Osteocyte (in vitro differentiated cells): ENCODE results near the gene SLC35A4. TPM values are rescaled to one million over a fixed set of nuclear protein-coding genes. Genes with fewer than 3 reads are reported as not detected.
"Not testable (repeated sequence)": the region's sequence is repeated elsewhere in the genome, so short reads cannot be mapped to it uniquely, and the experiment has no call there.

Experiments
- DNase-seq: peaks from one replicate; pipeline ENCODE4 v3.0.0; 2021; ENCODE audit warnings: mixed read lengths; ENCODE audit not compliant: unreplicated experiment; ENCODE audit errors: extremely low spot score
- H3K27ac Mint-ChIP-seq: one replicate; pipeline ENCODE4 v1.8.0; 2021; ENCODE audit warnings: mild to moderate bottlenecking, mixed read lengths; ENCODE audit not compliant: unreplicated experiment
- H3K27me3 Mint-ChIP-seq: one replicate; pipeline ENCODE4 v1.8.0; 2021; ENCODE audit warnings: mixed read lengths; ENCODE audit not compliant: unreplicated experiment
- H3K36me3 Mint-ChIP-seq: one replicate; pipeline ENCODE4 v1.8.0; 2021; ENCODE audit warnings: mixed read lengths; ENCODE audit not compliant: unreplicated experiment
- H3K4me1 Mint-ChIP-seq: one replicate; pipeline ENCODE4 v1.8.0; 2021; ENCODE audit warnings: mixed read lengths; ENCODE audit not compliant: unreplicated experiment
- H3K4me3 Mint-ChIP-seq: one replicate; pipeline ENCODE4 v1.8.0; 2021; ENCODE audit warnings: mild to moderate bottlenecking, moderate library complexity, mixed read lengths; ENCODE audit not compliant: unreplicated experiment
- H3K9me3 Mint-ChIP-seq: one replicate; pipeline ENCODE4 v1.8.0; 2021; ENCODE audit warnings: mixed read lengths; ENCODE audit not compliant: unreplicated experiment
- CTCF ChIP-seq: fragments of 200-600 bp; sonication (generic); IDR thresholded peaks from 2 replicates; pipeline ENCODE4 v1.5.0; 2021; ENCODE audit warnings: antibody characterized with exemption, mild to moderate bottlenecking, moderate library complexity
- total RNA-seq: library from RNA; stranded (reverse); gene quantifications from 2 replicates; pipeline ENCODE4 v1.2.1, GENCODE V29; 2021

SLC35A4 gene
- total RNA-seq, 1 donor from 2014 or later: 79.6 TPM

- no peaks in the 10 kb centered on the region for H3K36me3 Mint-ChIP-seq
- no peak for DNase-seq
- no peaks in the 10 kb centered on the region for H3K9me3 Mint-ChIP-seq
- peaks cover 25% of the 10 kb centered on the region for H3K27me3 Mint-ChIP-seq
- H3K4me1 Mint-ChIP-seq: no peaks in the 10 kb centered on the region
- no peak for TF ChIP-seq CTCF
- H3K27ac Mint-ChIP-seq: no peak overlapping the region
- H3K4me3 Mint-ChIP-seq: no peak overlapping the region
Observed at GRCh38 chr5:140596321-140596741, 31.7 kb downstream of the SLC35A4 start.

GRCh38 chr5:140598836-140599235 lies 34.2 kb downstream of the SLC35A4 start:
- no peaks in the 10 kb centered on the region for H3K4me1 Mint-ChIP-seq
- no peak overlapping the region for H3K27ac Mint-ChIP-seq
- no peaks in the 10 kb centered on the region for H3K36me3 Mint-ChIP-seq
- H3K4me3 Mint-ChIP-seq: no peak overlapping the region
- DNase-seq: no peak
- no peak for TF ChIP-seq CTCF
- H3K9me3 Mint-ChIP-seq: no peaks in the 10 kb centered on the region
- peaks cover 28% of the 10 kb centered on the region for H3K27me3 Mint-ChIP-seq

DNA sequence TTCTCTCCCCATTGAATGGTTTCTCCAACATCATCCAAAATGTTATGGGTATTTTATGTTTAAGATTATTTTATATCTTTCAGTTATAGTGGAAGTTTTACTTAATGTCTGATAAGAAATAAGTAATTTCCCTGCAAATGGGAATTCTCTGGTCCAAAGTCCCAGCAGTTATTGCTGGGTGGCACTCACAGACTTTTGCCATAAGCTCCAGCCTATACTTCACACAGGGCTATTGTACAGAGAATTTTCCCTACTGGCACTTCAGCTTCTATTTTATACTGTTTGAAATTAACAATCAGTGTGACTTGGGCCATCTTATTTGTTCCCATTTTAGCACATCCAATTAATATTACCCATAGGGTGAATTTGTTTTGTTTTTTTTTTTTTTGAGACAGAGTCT lies 35.5 kb downstream of the SLC35A4 start:
- no peaks in the 10 kb centered on the region for H3K36me3 Mint-ChIP-seq
- peaks cover 32% of the 10 kb centered on the region for H3K27me3 Mint-ChIP-seq
- H3K4me3 Mint-ChIP-seq: no peak overlapping the region
- no peak overlapping the region for H3K27ac Mint-ChIP-seq
- no peak for DNase-seq
- no peaks in the 10 kb centered on the region for H3K9me3 Mint-ChIP-seq
- H3K4me1 Mint-ChIP-seq: no peaks in the 10 kb centered on the region
- no peak for TF ChIP-seq CTCF

DNA sequence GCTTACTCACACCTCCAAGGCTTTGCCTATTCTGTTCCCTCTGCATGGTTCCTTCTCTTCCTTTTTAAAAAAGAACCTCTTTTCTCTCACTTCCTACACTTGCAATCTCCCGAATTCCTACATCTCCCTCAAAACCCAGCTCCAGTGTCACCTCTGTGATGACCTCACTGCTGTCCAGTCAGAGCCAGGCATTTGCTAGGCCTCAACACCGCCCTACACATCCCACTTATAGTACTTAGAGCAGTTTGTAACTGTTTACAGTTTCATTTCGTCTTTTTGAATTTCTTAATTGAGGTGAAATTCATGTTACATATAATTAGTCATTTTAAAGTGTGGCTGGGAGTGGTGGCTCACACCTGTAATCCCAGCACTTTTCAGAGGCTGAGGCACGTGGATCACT lies 37.5 kb downstream of the SLC35A4 start:
- H3K4me3 Mint-ChIP-seq: no peak overlapping the region
- DNase-seq: no peak
- H3K4me1 Mint-ChIP-seq: no peaks in the 10 kb centered on the region
- no peak overlapping the region for H3K27ac Mint-ChIP-seq
- H3K36me3 Mint-ChIP-seq: no peaks in the 10 kb centered on the region
- no peaks in the 10 kb centered on the region for H3K9me3 Mint-ChIP-seq
- no peak for TF ChIP-seq CTCF
- H3K27me3 Mint-ChIP-seq: peaks cover 23% of the 10 kb centered on the region

- not testable (repeated sequence) for H3K36me3 Mint-ChIP-seq, H3K9me3 Mint-ChIP-seq, H3K4me1 Mint-ChIP-seq, H3K4me3 Mint-ChIP-seq, H3K27ac Mint-ChIP-seq, DNase-seq
- H3K27me3 Mint-ChIP-seq: peaks cover 24% of the 10 kb centered on the region
Observed at GRCh38 chr5:140603446-140603698, 38.7 kb downstream of the SLC35A4 start.

DNA sequence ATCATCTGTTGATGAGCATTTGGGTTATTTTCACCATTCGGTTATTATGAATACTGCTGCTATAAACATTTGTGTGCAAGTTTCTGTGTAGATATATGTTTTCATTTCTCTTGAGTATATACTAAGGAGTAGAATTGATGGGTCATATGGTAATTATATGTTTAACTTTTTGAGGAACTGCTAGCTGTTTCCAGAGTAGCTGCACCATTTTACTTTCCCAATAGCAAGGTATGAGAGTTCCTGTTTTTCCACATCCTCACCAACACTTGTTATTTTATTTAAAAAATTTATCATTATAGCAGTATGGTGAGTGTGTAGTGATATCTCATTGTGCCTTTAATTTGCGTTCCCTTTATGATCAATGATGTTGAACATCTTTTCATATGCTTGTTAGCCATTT lies 39.1 kb downstream of the SLC35A4 start:
- H3K27me3 Mint-ChIP-seq: peaks cover 23% of the 10 kb centered on the region
- no peak overlapping the region for H3K27ac Mint-ChIP-seq
- H3K36me3 Mint-ChIP-seq: no peaks in the 10 kb centered on the region
- DNase-seq: no peak
- H3K9me3 Mint-ChIP-seq: no peaks in the 10 kb centered on the region
- no peaks in the 10 kb centered on the region for H3K4me1 Mint-ChIP-seq
- no peak for TF ChIP-seq CTCF
- no peak overlapping the region for H3K4me3 Mint-ChIP-seq
